Measurements from ENCODE around the gene KIF17. TPM values are rescaled to one million over a fixed set of nuclear protein-coding genes. Genes with fewer than 3 reads are reported as not detected.

KIF17 gene
- polyA plus RNA-seq, 1 donor from 2014 or later, result 10.0 TPM

DNA sequence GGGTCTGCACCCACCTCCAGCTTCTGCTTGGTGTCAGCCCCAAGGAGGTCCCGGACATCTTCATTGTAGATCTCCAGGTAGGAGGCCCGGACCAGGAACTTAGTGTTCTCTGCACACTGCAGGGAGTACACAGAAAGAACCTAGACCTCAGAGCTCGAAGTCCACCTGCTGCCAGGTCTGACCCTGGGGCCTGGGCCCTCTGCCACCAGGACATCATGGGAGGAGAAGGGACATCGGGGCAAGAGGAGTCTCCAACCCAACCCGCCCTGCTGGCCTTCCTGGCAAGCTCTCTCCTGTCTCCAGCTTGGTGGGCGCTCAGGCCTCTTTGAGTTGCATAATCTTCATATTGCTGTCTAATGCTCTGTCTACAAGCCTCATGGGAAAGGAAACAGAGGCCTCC is 4.4 kb downstream of the KIF17 start:
- Histone ChIP-seq H4K20me1 (ENCODE audit: insufficient read depth) (no peaks in the 10 kb centered on the region), H3F3A (ENCODE audit: insufficient read depth, low read length, poor library complexity, severe bottlenecking) (no peaks in the 10 kb centered on the region), H3K9ac (ENCODE audit: low read length) (no peak overlapping the region), H3K27ac (ENCODE audit: low read length) (no peak overlapping the region), H3K4me2 (ENCODE audit: low read length) (no peak overlapping the region), H3K9me3 (ENCODE audit: low read length) (no peaks in the 10 kb centered on the region), H3K79me2 (replicated peaks; ENCODE audit: insufficient read depth, low read length) (no peaks in the 10 kb centered on the region), H2AFZ (ENCODE audit: low read depth, low read length) (no peak overlapping the region), H3K4me3 (ENCODE audit: low read length) (no peak overlapping the region), H3K27me3 (ENCODE audit: insufficient read depth, low read depth, low read length) (no peaks in the 10 kb centered on the region), H3K36me3 (ENCODE audit: insufficient read depth, low read length) (no peaks in the 10 kb centered on the region), H3K9me2 (ENCODE audit: insufficient read depth, low read length) (no peaks in the 10 kb centered on the region)
- TF ChIP-seq MXI1 (conservative IDR thresholded peaks at IDR 0.05; ENCODE audit: poor library complexity, severe bottlenecking) (no peak), EZH2 (IDR thresholded peaks at IDR 0.05; ENCODE audit: borderline replicate concordance, insufficient read depth, low read length, poor library complexity, severe bottlenecking) (no peak), SMC3 (conservative IDR thresholded peaks at IDR 0.05; ENCODE audit: poor library complexity) (no peak), EP300 (conservative IDR thresholded peaks at IDR 0.05; ENCODE audit: poor library complexity, severe bottlenecking) (no peak), TAF1 (IDR thresholded peaks at IDR 0.05; ENCODE audit: low read depth) (no peak), POLR2AphosphoS5 (IDR thresholded peaks at IDR 0.05) (no peak), RAD21 (conservative IDR thresholded peaks at IDR 0.05) (no peak)
- TF ChIP-seq, protein P1, sequence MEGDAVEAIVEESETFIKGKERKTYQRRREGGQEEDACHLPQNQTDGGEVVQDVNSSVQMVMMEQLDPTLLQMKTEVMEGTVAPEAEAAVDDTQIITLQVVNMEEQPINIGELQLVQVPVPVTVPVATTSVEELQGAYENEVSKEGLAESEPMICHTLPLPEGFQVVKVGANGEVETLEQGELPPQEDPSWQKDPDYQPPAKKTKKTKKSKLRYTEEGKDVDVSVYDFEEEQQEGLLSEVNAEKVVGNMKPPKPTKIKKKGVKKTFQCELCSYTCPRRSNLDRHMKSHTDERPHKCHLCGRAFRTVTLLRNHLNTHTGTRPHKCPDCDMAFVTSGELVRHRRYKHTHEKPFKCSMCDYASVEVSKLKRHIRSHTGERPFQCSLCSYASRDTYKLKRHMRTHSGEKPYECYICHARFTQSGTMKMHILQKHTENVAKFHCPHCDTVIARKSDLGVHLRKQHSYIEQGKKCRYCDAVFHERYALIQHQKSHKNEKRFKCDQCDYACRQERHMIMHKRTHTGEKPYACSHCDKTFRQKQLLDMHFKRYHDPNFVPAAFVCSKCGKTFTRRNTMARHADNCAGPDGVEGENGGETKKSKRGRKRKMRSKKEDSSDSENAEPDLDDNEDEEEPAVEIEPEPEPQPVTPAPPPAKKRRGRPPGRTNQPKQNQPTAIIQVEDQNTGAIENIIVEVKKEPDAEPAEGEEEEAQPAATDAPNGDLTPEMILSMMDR (IDR thresholded peaks at IDR 0.05; ENCODE audit: poor library complexity, severe bottlenecking), result no peak
- TF ChIP-seq, protein P2, sequence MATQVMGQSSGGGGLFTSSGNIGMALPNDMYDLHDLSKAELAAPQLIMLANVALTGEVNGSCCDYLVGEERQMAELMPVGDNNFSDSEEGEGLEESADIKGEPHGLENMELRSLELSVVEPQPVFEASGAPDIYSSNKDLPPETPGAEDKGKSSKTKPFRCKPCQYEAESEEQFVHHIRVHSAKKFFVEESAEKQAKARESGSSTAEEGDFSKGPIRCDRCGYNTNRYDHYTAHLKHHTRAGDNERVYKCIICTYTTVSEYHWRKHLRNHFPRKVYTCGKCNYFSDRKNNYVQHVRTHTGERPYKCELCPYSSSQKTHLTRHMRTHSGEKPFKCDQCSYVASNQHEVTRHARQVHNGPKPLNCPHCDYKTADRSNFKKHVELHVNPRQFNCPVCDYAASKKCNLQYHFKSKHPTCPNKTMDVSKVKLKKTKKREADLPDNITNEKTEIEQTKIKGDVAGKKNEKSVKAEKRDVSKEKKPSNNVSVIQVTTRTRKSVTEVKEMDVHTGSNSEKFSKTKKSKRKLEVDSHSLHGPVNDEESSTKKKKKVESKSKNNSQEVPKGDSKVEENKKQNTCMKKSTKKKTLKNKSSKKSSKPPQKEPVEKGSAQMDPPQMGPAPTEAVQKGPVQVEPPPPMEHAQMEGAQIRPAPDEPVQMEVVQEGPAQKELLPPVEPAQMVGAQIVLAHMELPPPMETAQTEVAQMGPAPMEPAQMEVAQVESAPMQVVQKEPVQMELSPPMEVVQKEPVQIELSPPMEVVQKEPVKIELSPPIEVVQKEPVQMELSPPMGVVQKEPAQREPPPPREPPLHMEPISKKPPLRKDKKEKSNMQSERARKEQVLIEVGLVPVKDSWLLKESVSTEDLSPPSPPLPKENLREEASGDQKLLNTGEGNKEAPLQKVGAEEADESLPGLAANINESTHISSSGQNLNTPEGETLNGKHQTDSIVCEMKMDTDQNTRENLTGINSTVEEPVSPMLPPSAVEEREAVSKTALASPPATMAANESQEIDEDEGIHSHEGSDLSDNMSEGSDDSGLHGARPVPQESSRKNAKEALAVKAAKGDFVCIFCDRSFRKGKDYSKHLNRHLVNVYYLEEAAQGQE (IDR thresholded peaks at IDR 0.05; ENCODE audit: borderline replicate concordance), result no peak

DNA sequence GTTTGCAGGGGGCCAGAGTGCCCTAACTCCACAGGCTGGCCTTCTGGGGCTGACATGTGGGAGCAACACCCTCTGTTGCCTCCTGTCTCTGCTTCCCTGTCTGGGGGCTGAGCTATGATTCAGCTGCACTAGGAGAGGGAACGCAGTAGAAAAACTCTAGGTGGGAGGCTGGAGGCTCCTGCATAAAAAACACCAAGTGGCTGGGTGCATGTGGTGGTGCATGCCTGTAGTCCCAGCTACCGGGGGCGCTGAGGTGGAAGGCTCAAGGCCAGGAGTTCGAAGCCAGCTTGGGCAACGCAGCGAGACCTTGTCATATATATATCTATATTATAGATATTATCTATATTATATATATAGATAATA is 5.6 kb downstream of the KIF17 start:
- H3K9ac ChIP-seq (ENCODE audit: low read length), result peak overlapping the region; percentile 63
- no peaks in the 10 kb centered on the region for H3K27me3 ChIP-seq (ENCODE audit: insufficient read depth, low read depth, low read length)
- H3K9me3 ChIP-seq (ENCODE audit: low read length), result no peaks in the 10 kb centered on the region
- H3K79me2 ChIP-seq (replicated peaks; ENCODE audit: insufficient read depth, low read length), result no peaks in the 10 kb centered on the region
- H3K9me2 ChIP-seq (ENCODE audit: insufficient read depth, low read length), result no peaks in the 10 kb centered on the region
- no peak overlapping the region for H3K4me2 ChIP-seq (ENCODE audit: low read length)
- no peak overlapping the region for H2AFZ ChIP-seq (ENCODE audit: low read depth, low read length)
- no peaks in the 10 kb centered on the region for H3K36me3 ChIP-seq (ENCODE audit: insufficient read depth, low read length)
- no peaks in the 10 kb centered on the region for H4K20me1 ChIP-seq (ENCODE audit: insufficient read depth)
- peak overlapping the region; percentile 53 for H3K4me3 ChIP-seq (ENCODE audit: low read length)
- TF ChIP-seq TAF1 (IDR thresholded peaks at IDR 0.05; ENCODE audit: low read depth) (no peak), EZH2 (IDR thresholded peaks at IDR 0.05; ENCODE audit: borderline replicate concordance, insufficient read depth, low read length, poor library complexity, severe bottlenecking) (no peak), RAD21 (conservative IDR thresholded peaks at IDR 0.05) (no peak), MXI1 (conservative IDR thresholded peaks at IDR 0.05; ENCODE audit: poor library complexity, severe bottlenecking) (no peak), EP300 (conservative IDR thresholded peaks at IDR 0.05; ENCODE audit: poor library complexity, severe bottlenecking) (no peak), POLR2AphosphoS5 (IDR thresholded peaks at IDR 0.05) (no peak), SMC3 (conservative IDR thresholded peaks at IDR 0.05; ENCODE audit: poor library complexity) (no peak)
- TF ChIP-seq, protein P1 (IDR thresholded peaks at IDR 0.05; ENCODE audit: poor library complexity, severe bottlenecking), result no peak
- TF ChIP-seq, protein P2 (IDR thresholded peaks at IDR 0.05; ENCODE audit: borderline replicate concordance), result no peak
- H3F3A ChIP-seq (ENCODE audit: insufficient read depth, low read length, poor library complexity, severe bottlenecking), result no peaks in the 10 kb centered on the region
- H3K27ac ChIP-seq (ENCODE audit: low read length), result peak overlapping the region; percentile 88

Measured in neural cell (in vitro differentiated cells).